HG03442 (cell line): ENCODE results near the gene ACOX3.

ENCODE experiments used
- ATAC-seq: cut with Tn5 transposase; IDR thresholded peaks from one replicate; pipeline ENCODE4 v1.9.1; 2021; ENCODE audit warnings: mild to moderate bottlenecking, moderate library complexity; ENCODE audit not compliant: unreplicated experiment

The ACOX3 gene

DNA sequence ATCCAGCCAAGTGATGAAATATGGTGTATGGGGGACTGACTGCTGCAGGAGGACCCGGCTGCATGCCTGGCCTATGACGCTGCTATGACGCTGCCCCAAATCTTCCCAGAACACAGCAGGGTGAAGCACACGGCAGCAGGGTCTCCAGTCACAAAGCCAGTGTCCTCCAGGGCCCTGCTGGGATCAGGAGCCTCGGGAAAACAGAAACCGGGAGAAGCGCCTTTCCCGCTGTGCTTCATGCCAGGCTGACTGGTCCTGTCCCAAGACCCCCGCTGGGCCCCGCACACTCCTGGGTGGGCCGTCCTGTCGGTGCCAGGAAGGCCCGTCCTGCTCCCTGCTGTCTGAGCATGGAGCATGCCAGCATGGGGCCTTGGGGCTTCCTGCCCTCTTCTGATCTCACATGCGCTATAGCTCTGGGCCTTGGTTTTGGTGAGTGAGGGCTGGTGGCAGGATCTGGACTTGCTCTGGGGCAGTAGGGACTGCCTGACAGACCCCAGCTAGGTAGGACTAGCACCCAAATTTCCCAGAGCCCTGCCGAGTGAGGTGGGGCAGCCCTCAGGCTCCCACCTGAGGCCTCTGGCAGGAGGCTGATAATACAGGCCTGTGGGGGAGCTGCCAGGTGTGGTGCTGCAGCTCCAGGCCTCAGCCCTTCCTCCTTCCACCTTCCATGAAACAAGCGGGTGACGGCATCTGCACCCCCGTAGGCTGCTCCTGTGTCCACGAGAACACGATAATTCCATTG is 64.0 kb downstream of the ACOX3 start:
- no peak for ATAC-seq

DNA sequence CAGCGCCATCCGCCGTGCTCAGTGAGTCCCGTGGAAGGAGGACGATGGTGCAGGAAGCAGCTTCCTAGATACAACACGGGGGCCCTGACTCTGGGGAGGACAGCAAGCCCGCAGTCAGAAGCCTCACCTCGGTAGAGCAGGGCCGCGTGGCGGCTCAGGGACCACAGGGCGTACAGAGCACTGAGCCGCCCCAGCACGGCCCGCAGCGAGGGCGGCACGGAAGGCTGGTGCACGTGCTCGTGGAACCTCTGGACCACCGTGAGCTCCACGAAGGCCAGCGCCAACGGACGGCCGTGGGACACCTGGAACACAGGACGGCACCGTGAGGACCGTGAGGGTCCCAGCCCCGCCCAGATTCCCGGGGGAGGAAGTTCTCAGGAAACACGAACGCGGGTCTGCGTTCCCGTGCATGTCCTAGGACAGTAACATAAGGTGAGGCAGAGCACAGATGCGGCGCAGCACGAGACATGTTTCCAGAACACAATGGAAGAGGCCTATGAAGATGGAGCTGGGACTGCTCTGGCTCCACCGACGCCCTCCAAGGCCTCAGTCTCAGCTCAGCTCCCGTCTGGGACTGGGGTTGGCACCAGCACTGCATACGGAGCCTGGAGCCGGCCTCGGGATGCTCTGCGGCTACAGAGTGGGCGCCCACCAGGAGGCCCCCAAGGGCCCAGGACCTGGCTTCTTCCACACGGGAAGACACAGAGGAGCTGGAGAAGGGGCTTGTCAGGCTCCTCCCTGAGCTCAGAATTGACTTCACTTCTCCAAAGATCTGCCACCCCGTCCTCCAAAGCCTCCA is 65.5 kb downstream of the ACOX3 start:
- ATAC-seq = no peak

DNA sequence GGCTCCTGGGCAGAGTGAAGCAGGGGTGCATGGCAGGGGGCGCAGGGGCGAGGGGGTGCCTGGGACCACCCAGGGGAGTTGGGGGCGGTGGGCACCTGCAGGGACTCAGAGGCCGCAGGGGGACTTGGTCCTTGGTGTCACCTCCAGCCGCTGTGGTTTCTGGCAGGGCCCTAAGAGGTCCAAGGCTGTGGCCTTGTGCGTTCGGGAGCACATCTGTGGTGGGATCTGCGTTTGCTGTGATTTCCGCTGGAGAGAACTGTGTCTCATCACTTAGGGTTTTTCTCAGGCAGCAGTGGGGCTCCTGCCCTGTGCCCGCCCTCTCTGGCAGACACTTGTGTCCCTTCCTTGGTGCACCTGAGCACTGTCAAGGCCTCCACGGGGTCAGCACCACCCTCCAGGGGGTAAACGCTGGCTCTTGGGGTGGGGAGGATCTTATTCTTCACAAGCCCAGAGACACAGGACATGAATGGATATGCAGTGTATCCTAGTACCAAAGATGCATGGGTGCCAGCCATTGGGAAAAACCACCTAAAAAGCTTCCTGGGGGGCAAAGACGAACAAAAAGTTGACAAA is 66.5 kb downstream of the ACOX3 start:
- ATAC-seq = no peak

DNA sequence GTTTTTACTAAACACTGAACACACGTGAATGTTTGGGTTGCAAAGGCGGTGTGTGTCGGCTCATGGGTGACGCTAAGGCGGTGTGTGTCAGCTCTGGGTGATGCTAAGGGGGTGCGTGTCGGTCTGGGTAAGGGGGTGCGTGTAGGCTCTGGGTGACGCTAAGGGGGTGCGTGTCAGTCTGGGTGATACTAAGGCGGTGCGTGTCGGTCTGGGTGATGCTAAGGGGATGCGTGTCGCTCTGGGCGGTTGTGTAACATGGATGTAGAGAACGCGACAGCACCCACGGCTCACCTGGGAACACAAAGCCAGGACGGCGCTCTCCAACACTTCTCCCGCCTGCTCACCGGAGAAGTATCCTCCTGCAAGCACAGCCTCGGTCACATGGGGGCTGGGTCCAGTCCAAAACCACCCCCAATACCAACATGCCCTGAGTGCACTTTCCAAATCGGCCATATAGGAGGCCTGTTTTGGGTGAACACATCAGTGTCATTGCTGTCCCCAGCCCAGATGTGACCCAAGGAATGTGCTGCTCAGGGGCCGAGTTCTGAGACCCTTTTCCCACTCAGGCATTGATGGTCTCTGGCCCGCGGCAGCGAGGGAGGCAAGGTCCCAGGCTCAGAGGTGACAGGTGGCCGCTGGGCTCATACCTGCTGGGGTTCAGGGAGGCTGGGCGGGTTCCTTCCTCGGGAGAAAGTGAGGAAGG is 67.1 kb downstream of the ACOX3 start:
- ATAC-seq = no peak

DNA sequence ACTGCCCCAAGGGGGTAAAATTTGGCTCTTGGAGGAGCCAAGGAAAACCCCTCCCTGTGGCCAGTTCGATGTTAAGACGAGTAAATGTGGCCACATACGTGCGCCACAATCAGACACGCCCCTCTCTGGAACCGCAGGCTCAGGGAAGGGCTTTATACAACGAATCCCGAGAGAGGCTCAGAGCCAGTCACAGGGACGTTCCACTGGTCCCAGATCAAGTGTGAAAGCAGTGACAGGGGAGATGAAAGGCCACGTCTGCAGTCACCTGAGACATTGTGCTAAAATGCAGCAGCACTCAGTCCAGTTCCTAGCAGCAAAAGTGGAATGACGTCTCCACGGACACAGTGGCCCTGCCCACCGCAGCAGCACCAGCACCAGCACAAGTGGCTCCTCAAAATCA is 68.0 kb downstream of the ACOX3 start:
- no peak for ATAC-seq

DNA sequence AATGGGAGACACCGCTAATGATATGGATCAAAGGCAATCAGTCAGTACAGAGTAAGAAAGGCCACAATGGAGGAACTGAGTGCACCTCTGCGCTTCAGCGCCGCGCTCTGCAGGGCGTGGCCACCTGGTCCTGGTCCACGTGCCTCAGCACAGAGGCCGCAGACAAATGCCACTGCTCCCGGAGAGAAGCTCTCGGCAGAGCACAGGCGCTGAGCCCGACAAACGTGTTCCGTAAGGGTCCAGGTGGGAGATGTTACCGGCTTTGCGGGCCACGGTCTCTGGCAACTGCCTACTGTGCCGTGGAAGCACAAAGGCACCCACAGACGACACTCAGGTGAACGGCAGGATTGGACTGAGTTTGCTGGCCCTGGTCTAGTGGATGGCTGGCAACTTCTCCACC is 68.9 kb downstream of the ACOX3 start:
- no peak for ATAC-seq

DNA sequence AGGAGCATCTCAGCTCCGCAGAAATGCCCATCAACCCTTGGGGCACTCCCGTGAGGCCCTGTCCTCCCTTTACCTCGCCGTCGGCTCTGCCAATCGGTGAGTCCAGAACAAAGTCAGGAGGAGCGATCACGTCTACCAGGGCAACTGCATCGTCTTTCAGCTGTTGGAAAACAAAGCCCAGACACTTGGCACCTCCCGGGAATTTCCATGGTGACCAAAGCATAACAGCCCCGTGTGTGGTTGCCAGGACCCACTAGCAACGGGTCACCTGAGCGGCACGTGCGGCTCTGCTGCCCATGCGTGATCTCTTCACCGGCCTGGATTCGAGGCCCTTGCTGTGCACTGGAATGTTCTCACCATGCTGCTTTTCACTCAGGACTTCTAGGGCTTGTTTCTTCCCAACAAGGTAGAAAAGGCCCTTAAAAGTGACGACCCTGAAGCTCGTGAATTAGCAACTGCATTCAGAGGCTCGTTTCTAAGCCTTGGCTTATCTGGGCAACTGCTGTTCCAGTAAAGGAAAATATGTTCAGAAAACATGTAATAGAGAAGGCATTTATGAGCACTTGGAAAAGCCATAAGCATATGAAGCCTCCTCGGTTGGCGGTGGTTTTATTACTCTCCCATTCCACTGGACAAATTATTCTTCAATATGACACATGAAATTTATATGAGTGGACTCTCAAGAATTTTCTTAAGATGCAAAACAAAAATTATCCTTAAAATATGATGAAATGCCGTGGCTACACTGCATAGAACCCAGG is 69.5 kb downstream of the ACOX3 start:
- no peak for ATAC-seq

DNA sequence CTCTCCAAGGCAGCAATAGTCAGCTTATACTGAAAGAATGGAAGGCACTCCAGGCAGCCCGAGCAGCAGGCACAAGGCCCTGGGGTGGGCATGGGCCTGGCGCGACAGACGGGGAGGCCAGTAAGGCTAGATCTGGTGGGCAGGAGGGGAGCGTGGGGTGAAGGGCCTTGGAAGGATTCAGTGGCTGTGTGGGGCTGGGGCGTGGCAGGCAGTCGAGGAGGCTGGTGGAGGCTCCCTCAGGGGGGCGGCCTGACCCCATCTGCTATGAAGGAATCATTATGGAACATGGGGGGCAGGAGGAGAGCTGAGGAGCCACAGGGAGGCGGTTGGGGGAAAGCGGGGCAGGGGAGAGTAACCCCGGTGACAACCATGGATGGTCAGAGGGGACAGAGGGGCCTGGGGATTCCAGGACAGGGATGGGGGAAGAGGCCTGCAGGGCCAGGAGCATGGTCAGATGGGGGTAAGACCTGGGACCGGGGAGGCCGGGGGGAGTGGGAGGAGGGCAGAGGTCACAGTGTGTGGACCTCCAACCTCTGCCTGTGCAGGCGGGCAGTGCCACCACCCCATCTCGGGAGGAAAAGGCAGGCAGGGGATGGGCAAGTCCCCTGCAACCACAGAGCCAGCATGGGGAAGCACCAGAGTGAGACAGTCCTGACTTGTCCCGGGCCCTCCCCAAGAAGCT is 70.3 kb downstream of the ACOX3 start:
- ATAC-seq = no peak

DNA sequence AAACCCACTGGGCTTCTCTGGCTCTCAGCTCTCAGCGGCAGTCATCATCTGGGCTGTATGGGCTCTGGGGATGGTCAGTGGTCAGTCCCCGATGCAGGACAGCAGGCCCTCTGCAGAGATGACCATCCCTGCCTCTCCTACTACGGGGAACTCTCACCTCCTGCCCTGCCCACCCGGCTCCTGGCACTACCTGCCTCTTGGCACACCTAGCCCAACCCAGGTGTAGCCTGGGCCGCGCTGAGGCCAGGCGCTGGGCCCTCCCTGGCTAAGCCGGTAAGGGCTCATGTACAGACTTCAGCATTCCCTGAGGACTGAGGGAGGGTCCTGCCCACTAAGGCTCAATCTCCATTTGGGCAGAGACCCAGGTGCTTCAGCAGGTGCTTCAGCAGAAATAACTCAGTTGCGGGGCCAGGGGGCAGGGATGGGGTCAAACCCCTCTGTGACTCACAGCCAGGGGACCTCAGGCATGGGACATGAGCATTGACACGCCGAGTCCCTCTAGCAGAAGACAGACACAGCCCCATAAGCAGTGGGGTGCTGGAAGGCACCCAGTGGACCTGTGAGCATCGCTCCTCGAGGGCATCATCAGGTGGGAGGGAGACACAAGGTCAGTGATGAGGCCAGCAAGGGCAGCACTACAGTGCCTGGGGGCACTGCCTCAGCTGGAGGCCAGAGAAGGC is 71.0 kb downstream of the ACOX3 start:
- no peak for ATAC-seq

DNA sequence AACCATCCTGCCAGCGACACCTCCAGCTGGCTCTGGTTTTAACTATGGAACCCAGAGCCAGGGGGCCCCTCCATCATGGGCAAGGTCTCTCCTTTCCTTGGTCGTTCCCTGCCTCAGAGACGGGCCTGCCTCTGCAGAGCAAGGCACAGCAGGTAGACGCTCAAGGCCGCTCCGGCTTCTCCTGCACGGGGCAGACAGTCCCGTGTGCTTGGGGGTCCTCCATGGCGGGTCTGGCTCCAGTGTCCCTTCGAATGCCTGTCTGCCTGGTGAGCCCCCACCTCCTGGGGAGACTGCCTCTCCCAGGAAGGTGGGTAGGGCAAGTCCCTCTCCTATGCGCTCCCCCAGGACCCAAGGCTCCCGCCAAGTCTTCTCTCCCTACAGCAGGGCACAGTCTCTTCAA is 71.5 kb downstream of the ACOX3 start:
- no peak for ATAC-seq

DNA sequence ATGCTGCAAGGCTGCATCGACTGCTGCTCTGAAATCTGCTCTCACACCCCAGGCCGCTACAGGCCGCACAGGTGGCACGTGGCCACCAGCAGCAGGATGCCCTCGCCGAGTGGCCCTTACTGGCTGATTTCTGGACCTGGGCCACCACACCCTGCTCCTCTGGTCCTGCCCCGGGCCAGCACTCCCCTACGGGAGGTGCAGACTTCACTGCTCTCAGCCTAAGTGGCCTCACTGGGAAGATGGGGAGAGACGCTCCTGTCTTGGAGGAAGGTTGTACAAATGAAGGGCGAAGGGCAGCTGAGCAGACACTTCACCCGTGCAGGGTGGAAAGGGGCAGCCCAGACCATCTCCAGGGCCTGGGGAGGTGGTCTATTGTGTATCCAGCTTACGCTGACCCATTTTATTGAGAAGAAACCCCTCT is 72.5 kb downstream of the ACOX3 start:
- ATAC-seq = no peak

DNA sequence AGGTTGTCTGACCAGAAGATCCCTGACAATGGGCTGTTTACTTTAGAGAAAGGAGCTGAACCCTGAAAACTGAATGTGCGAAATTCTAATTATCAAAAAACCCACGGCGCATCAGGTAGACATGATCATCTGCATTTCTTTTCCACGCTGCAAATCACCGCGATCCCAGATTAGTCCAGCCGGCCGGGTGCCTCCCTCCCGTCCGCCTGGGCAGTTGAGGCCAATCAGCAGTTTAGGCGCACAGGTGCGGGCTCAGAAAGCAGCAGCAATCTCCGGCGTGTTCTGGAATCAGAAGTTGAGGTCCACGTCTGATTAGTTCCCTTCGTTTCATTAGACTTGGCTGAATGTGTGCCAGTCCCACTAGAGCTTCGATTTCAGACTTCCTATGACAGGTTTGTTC is 73.9 kb downstream of the ACOX3 start:
- ATAC-seq = no peak

DNA sequence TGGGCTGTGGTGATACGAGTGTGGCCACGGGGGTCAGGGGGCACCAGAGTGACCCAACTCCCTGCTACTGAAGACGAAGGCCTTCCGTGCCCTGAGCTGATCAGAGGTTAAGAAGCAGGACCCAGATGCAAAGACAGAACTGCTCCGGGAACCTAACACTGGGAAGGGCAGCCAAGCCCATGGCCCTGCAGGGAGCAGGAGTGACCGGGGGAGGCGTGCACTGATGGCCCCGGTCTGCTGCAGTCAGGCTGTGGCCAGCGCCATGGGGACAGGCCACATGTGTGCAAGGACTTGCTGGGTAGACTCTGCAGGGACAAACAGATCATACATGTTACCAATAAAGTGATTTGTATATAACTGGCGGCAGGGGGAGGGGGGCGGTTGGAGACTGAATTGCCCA is 74.6 kb downstream of the ACOX3 start:
- ATAC-seq = no peak

DNA sequence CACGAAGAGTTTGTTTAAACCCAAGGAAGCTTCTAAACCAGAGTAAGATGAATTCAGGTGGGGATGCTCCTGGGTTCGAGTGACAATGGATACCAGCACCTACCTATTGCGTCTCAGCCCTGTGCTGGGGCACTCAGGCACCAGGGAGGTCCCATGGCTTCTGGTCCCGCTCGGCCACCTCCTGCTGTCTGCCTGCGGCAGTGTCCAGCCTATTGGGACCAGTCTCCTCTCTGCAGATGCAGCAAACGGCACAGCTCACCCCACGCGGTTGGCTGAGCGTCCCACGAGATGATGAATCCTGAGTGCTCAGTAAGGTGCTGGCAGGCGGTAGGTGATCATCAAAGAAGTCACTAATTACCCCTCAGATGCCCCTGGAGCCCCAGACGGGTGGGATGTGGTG is 75.2 kb downstream of the ACOX3 start:
- ATAC-seq = no peak

DNA sequence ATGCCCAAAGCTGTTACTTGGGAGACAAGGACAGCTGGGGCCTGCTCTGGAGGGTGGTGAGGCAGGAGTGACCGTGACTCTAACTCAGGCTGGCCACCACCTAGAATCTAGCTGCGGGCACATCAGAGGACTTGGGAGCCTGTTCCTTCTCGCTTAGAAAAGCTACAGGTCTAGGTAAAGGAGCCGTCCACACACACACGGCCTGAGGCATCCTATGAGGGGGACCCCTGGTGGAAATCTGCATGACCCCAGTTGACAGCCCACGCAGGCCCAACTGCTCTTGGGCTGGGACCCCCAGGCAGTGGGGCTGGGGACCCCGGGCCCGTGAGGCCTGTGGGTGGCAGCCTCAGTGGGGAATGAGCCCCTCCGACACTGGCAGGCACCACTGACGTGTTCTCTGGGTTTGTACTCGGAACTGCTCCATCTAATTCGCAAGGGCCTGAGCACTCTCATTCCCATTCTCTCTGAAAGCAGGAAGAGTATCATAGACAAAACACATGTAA is 75.6 kb downstream of the ACOX3 start:
- ATAC-seq = no peak

DNA sequence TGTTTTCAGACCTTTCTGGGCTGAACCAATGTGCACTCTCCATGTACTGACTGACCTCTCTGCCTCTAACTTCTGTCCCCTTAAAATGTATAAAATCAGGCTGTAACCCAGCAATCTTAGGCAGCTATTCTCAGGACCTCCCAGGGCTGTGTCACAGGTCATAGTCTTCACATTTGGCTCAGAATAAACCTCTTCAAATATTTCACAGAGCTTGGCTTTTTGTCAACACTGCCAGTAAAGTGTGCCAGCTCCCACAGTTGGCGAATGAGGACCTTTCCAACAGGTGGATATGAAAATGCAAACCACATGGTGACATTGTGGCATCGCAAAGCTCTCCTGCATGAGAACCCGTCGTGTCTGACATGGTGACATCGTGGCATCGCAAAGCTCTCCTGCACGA is 76.4 kb downstream of the ACOX3 start:
- no peak for ATAC-seq

DNA sequence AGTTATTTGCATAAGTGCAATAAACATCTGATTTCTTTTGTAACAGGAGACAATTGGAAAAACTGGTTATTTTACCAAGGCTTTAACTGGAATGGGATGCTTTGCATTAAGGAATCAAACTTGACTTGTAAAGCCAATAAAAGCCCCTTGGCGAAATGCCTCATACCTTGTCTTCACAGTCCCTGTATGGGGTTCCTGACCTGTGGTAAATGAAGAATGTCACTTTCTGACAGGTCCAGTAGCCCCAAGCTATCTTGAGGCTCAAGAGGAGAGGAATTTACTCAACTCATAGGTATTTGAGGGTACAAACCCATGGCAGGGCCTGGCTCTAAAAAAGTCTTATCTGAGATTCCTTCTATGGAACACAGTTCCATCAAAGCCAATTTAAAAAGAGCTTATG is 78.0 kb downstream of the ACOX3 start:
- no peak for ATAC-seq

DNA sequence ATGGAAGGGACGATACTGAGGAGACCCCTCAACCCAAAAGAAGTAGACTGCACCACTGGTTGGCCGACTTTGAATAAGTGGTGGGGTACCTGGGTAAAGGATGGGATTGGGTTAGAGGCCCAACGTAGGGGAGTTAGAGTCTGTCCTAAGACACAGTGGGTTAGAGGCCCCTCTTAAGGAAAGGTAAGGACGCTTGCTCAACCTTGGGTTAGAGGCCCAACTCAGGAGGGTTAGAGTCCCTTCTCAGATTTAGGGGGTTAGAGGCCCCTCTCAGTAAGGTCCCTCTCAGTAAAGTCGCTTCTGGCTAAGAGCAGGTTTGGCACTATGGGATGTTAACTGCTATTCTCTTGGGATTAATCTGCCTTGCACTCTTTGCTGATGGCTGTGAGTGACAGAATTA is 81.3 kb downstream of the ACOX3 start:
- no peak for ATAC-seq

DNA sequence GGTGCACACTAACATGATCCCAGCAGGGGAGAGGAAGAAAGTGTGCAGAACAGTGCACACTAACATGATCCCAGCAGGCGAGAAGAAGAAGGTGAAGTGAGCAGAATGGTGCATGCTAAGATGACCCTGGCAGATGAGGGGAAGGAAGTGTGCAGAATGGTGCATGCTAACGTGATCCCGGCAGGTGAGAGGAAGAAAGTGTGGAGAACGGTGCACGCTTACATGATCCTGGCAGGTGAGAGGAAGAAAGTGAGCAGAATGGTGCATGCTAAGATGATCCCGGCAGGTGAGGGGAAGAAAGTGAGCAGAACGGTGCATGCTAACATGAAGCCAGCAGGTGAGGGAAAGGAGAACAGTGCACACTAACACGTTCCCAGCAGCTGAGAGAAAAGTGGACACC is 83.7 kb downstream of the ACOX3 start:
- no peak for ATAC-seq
